Uterus (tissue), 4 donors: ENCODE data around the gene CHD5. TPM values are rescaled to one million over a fixed set of nuclear protein-coding genes. Genes with fewer than 3 reads are reported as not detected.

Experiments used
- DNase-seq, 2 donors: peaks; one replicate each; pipeline ENCODE4 v3.0.0-alpha.2; 2019 to 2020
- H3K27ac ChIP-seq, 2 donors: fragments of 200-600 bp; sonication (generic); 1 replicate in 1 of 2; 2 replicates in 1 of 2; pipeline ENCODE4 v1.5.1; 2016 to 2018
- H3K27me3 ChIP-seq, 2 donors: fragments of 200-600 bp; sonication (generic); one replicate each; pipeline ENCODE4 v1.5.1; 2018 to 2019; ENCODE audit warnings: control low read depth in 1 of 2
- H3K36me3 ChIP-seq, 2 donors: fragments of 200-600 bp; sonication (generic); one replicate each; pipeline ENCODE4 v1.5.1; 2019; ENCODE audit warnings: control low read depth in 1 of 2
- H3K4me1 ChIP-seq, 2 donors: fragments of 200-600 bp; sonication (generic); one replicate each; pipeline ENCODE4 v1.5.1; 2018 to 2019; ENCODE audit warnings: control low read depth in 1 of 2
- H3K4me3 ChIP-seq, 2 donors: fragments of 200-600 bp; sonication (generic); 1 replicate in 1 of 2; 2 replicates in 1 of 2; pipeline ENCODE4 v1.5.1; 2018 to 2019; ENCODE audit warnings: mild to moderate bottlenecking in 1 of 2
- H3K9me3 ChIP-seq, 2 donors: fragments of 200-600 bp; sonication (generic); one replicate each; pipeline ENCODE4 v1.5.1; 2019; ENCODE audit warnings: control low read depth in 1 of 2
- POLR2A ChIP-seq, 2 donors: fragments of 450-650 bp; IDR thresholded peaks; one replicate each; pipeline ENCODE4 v1.6.1; 2016; ENCODE audit warnings: antibody characterized with exemption in 2 of 2, mild to moderate bottlenecking in 1 of 2, moderate library complexity in 1 of 2
- intact Hi-C: fragments of 100-400 bp; cut with DNase I; formaldehyde crosslinking; loops from one replicate; pipeline ENCODE4 v1.15.1; 2023; ENCODE audit warnings: low total_unique reads
- total RNA-seq, 4 donors: library from RNA; depleted of rRNA in 3 of 4; stranded (reverse); fragments of >200 nt in 3 of 4; gene quantifications; one replicate each; pipeline versions ENCODE4 v1.1.0 to v1.2.4, GENCODE V29; 2014 to 2023
- TF ChIP-seq, protein P1 (sequence below), 4 experiments: fragments of 200-600 bp in 2 of 4; fragments of 450-650 bp in 2 of 4; sonication (generic) in 2 of 4; IDR thresholded peaks; one replicate each; pipeline ENCODE4 v1.5.1; 2016 to 2019; ENCODE audit warnings: antibody characterized with exemption in 4 of 4, mild to moderate bottlenecking in 2 of 4, moderate library complexity in 1 of 4
- donor health status: DM: yes; HTN: yes; CAD: no.

CHD5 gene
- total RNA-seq, 4 donors from 2014 or later: 0.69 to 1.3 TPM; not detected in 2

DNA sequence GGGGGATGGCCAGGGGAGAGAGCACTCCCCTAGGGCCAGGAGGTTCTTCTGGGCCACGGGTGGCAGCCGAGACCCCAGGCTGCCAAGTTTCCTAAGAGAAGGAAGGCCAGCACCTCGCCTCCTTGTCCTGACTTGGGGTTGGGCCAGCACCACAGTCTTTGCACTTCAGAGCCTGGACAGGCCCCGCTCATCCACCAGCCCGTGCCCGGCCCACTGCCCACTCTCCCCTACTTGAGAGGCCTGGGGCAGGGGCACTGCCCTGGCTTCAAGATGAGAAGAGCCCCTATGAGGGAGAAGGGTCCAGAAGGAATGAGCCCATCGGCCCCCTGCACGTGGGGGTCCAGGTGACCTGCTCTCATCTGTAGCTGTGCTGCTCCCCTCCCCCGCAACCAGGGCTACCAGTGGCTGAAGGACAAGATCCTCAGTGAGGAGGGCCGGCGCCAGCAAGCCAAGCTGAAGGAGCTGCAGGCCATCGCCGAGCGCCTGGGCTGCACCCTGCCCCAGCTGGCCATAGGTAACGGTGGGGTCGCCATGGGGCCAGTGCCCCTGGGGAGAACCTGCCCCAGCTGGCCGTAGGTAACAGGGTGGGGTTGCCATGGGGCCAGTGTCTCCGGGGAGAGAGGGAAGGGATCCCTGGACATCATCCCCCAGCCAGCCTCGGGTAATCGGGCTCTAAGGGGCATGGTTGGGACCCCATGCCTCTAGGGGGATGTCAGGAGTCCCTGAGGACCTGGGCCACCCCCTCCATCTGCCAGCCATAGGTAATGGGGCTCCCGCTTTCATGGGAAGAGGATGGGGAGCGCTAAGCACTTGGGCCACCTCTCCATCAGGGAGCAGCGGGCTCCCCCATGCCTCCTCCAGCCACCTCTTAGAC is 83.6 kb downstream of the CHD5 start:
- Histone ChIP-seq H3K27ac (no peak overlapping the region), H3K4me3 (no peak overlapping the region), H3K4me1 (peaks cover 0 to 4% of the 10 kb centered on the region in 2 donors), H3K9me3 (no peaks in the 10 kb centered on the region), H3K36me3 (no peaks in the 10 kb centered on the region), H3K27me3 (no peaks in the 10 kb centered on the region)
- TF ChIP-seq POLR2A (IDR thresholded peaks at IDR 0.05): no peak
- TF ChIP-seq, protein P1, sequence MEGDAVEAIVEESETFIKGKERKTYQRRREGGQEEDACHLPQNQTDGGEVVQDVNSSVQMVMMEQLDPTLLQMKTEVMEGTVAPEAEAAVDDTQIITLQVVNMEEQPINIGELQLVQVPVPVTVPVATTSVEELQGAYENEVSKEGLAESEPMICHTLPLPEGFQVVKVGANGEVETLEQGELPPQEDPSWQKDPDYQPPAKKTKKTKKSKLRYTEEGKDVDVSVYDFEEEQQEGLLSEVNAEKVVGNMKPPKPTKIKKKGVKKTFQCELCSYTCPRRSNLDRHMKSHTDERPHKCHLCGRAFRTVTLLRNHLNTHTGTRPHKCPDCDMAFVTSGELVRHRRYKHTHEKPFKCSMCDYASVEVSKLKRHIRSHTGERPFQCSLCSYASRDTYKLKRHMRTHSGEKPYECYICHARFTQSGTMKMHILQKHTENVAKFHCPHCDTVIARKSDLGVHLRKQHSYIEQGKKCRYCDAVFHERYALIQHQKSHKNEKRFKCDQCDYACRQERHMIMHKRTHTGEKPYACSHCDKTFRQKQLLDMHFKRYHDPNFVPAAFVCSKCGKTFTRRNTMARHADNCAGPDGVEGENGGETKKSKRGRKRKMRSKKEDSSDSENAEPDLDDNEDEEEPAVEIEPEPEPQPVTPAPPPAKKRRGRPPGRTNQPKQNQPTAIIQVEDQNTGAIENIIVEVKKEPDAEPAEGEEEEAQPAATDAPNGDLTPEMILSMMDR (IDR thresholded peaks at IDR 0.05): no peak
- no peak for DNase-seq
- intact Hi-C loops: no loop called here

DNA sequence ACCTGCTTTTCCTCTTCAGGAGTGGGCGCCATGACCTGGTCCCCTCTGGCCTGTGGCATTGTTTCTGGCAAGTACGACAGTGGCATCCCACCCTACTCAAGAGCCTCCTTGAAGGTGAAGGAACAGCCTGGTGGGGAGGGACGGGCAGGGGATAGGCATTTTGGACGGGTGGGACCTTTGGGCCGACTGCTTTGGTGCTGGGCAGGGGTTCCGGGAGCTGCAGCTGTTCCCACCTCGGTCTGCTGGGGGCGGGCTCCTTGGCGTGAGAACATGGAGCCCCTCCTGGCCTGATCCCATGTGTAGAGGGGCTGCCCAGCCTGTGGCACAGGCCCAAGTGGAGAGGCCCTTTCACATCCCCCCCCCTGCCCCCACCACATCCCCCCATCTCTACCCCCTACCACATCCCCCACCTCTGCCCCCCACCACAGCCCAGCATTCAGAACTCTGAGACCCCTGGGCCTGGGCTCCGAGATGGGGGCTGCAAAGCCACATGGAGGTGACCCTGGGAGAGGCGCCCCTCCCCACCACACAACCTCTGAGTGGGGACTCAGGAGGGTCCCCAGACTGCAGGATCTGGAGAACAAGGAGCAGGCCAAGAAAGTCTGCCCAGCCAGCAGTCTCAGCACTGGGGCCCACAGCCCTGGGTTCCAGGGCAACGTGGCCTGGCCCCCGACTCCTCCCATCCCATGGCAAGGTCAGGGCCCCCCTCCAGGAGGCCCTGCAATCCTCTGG is 84.4 kb downstream of the CHD5 start:
- Histone ChIP-seq H3K4me1 (peaks cover 0 to 4% of the 10 kb centered on the region in 2 donors), H3K9me3 (no peaks in the 10 kb centered on the region), H3K36me3 (no peaks in the 10 kb centered on the region), H3K27me3 (no peaks in the 10 kb centered on the region), H3K4me3 (no peak overlapping the region), H3K27ac (no peak overlapping the region)
- TF ChIP-seq, protein P1 (IDR thresholded peaks at IDR 0.05): no peak
- TF ChIP-seq POLR2A (IDR thresholded peaks at IDR 0.05): no peak
- intact Hi-C loops: no loop called here
- DNase-seq: no peak

DNA sequence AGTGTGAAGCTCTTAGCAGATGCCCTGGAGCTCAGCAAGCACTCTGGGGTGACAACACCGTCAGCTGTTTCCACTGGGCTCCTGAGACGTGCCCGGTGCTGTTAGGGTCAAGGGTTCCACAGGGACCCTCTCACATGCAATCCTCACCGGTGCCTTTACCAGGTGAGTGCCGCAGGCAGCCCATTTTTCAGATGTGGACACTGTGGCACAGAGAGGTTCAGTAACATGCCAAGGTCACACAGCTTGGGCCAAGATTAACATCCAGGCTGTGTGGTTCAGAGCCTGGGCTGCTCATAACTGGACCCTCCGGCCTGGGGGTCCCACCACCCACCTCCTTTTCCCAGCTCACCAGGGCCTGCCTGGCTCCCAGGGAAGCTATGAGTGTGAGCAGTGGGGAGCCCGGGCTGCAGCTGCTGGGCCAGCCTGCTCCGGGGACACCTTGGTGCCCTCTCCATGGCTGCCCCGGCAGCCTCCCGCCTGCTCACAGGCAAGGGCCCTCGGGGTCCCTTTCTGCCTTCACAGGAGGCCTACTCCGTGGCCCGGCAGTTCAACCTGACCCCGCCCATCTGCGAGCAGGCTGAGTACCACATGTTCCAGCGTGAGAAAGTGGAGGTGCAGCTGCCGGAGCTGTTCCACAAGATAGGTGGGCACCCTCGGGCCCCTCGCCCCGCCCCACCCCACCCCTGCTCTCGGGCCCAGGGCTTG is 85.2 kb downstream of the CHD5 start:
- TF ChIP-seq POLR2A (IDR thresholded peaks at IDR 0.05): no peak
- TF ChIP-seq, protein P1 (IDR thresholded peaks at IDR 0.05): no peak
- Histone ChIP-seq H3K27ac (no peak overlapping the region), H3K4me3 (no peak overlapping the region), H3K4me1 (peaks cover 0 to 4% of the 10 kb centered on the region in 2 donors), H3K9me3 (no peaks in the 10 kb centered on the region), H3K27me3 (no peaks in the 10 kb centered on the region), H3K36me3 (no peaks in the 10 kb centered on the region)
- DNase-seq: no peak
- intact Hi-C loops: no loop called here

DNA sequence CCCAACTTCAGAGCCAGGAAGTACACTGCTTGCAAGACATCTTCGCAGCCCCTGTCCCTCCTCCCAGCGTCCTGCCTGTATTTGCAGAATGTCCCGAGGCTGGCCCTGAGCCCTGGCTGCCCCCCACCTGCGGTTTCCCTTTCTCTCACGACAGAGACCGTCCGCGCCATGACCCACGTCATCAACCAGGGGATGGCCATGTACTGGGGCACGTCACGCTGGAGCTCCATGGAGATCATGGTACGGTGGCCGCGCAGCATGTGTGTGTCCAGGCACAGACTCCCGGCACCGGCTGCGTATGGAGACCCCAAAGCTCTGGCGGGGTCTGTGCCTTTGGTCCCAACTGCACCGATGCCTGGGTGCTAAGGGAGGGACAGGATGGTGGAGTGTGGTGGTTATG is 85.9 kb downstream of the CHD5 start:
- no peak for DNase-seq
- no peaks in the 10 kb centered on the region for H3K27me3 ChIP-seq
- no peak overlapping the region for H3K27ac ChIP-seq
- no peaks in the 10 kb centered on the region for H3K9me3 ChIP-seq
- H3K36me3 ChIP-seq: no peaks in the 10 kb centered on the region
- intact Hi-C loops: no loop called here
- no peak for TF ChIP-seq POLR2A (IDR thresholded peaks at IDR 0.05)
- TF ChIP-seq, protein P1 (IDR thresholded peaks at IDR 0.05): no peak
- peaks cover 0 to 4% of the 10 kb centered on the region in 2 donors for H3K4me1 ChIP-seq
- no peak overlapping the region for H3K4me3 ChIP-seq
